Stimulated activated CD8-positive, alpha-beta memory T cell treated with anti-CD3 and anti-CD28 coated beads, Interleukin-2, amount 100 ng/mL, for 1 hour (primary cell): ENCODE results near the gene USP24.

Experiments used
- DNase-seq, 2 donors: peaks; one replicate each; pipeline ENCODE4 v3.0.0-alpha.2; 2020; ENCODE audit warnings: low read depth in 2 of 2

USP24 gene

GRCh38 chr1:55215194-55216021, at the start of gene USP24:
Gene USP24, minus strand, starts transcription at chr1:55215364. Its CDS starts 251 bp downstream, at chr1:55215113.
- DNase-seq, result peak; percentile 59 to 66

GRCh38 chr1:55262822-55263221, 47.7 kb upstream of the USP24 start:
- no peak for DNase-seq

- no peak for DNase-seq
These were observed 44.9 kb upstream of the USP24 start for GRCh38 chr1:55259911-55260609.

- peak; percentile 33 to 39 for DNase-seq
These were observed 42.8 kb upstream of the USP24 start for GRCh38 chr1:55257958-55258357.

GRCh38 chr1:55255901-55256300, 40.7 kb upstream of the USP24 start:
- no peak for DNase-seq

- no peak for DNase-seq
These were observed 37.9 kb upstream of the USP24 start for GRCh38 chr1:55252942-55253589.

- DNase-seq, result no peak
These were observed 35.4 kb upstream of the USP24 start for GRCh38 chr1:55250399-55251075.

- no peak for DNase-seq
These were observed 34.7 kb upstream of the USP24 start for GRCh38 chr1:55249646-55250398.

GRCh38 chr1:55246896-55247295, 31.7 kb upstream of the USP24 start:
- no peak for DNase-seq

GRCh38 chr1:55246331-55246730, 31.2 kb upstream of the USP24 start:
- no peak for DNase-seq

GRCh38 chr1:55245781-55246180, 30.6 kb upstream of the USP24 start:
- DNase-seq, result no peak

GRCh38 chr1:55244476-55245099, 29.4 kb upstream of the USP24 start:
- no peak for DNase-seq

- DNase-seq, result no peak
These were observed 28.5 kb upstream of the USP24 start for GRCh38 chr1:55243655-55244054.

GRCh38 chr1:55239548-55239947, 24.4 kb upstream of the USP24 start:
- no peak for DNase-seq

GRCh38 chr1:55235722-55236121, 20.6 kb upstream of the USP24 start:
- DNase-seq, result no peak

- DNase-seq, result no peak
These were observed 18.9 kb upstream of the USP24 start for GRCh38 chr1:55234016-55234415.

- no peak for DNase-seq
These were observed 18.1 kb upstream of the USP24 start for GRCh38 chr1:55233145-55233777.

- DNase-seq, result no peak
These were observed 17.4 kb upstream of the USP24 start for GRCh38 chr1:55232448-55233144.

- DNase-seq, result no peak
These were observed 16.6 kb upstream of the USP24 start for GRCh38 chr1:55231745-55232144.

- DNase-seq, result no peak
These were observed 15.5 kb upstream of the USP24 start for GRCh38 chr1:55230659-55231058.
